BJ (cell line): Measurements from ENCODE around the gene DSG3. TPM values are rescaled to one million over a fixed set of nuclear protein-coding genes. Genes with fewer than 3 reads are reported as not detected.

ENCODE experiments used
- CTCF ChIA-PET: fragments of 350-600 bp; formaldehyde crosslinking; extraction: SDS; loops from one replicate; lab custom pipeline; 2021; ENCODE audit warnings: antibody characterized with exemption, inconsistent platforms; lab: Yijun Ruan, JAX
- POLR2A ChIA-PET: fragments of 300-600 bp; sonication (Branson Sonifier 250); formaldehyde crosslinking; extraction: SDS; loops from one replicate; lab custom pipeline; 2021; ENCODE audit warnings: antibody characterized with exemption; lab: Charles Lee
- DNase-seq: peaks from one replicate; pipeline ENCODE4 v3.0.0-alpha.2; 2011; ENCODE audit warnings: low read depth
- H3K27me3 ChIP-seq: 2 replicates; pipeline ENCODE4 v1.6.0; 2011; ENCODE audit warnings: low read length; ENCODE audit not compliant: control insufficient read depth, insufficient read depth
- H3K36me3 ChIP-seq: 2 replicates; pipeline ENCODE4 v1.5.1; 2011; ENCODE audit warnings: low read length; ENCODE audit not compliant: control insufficient read depth, insufficient read depth
- H3K4me3 ChIP-seq: 2 replicates; pipeline ENCODE4 v1.5.1; 2011; ENCODE audit warnings: low read depth, mild to moderate bottlenecking, control low read depth, low read length
- polyA plus RNA-seq: library from polyadenylated mRNA; depleted of rRNA; stranded (reverse); fragments of >200 nt; gene quantifications from 2 replicates; pipeline ENCODE4 v1.2.3, GENCODE V29; 2011; rRNA removed
- TF ChIP-seq, protein P1 (sequence below): IDR thresholded peaks from 2 replicates; pipeline ENCODE4 v1.5.1; 2011; ENCODE audit warnings: low read depth, mild to moderate bottlenecking, control low read depth, inconsistent platforms, low read length, moderate library complexity; ENCODE audit not compliant: insufficient read depth

Gene DSG3
- polyA plus RNA-seq, 1 experiment, result not detected

DNA sequence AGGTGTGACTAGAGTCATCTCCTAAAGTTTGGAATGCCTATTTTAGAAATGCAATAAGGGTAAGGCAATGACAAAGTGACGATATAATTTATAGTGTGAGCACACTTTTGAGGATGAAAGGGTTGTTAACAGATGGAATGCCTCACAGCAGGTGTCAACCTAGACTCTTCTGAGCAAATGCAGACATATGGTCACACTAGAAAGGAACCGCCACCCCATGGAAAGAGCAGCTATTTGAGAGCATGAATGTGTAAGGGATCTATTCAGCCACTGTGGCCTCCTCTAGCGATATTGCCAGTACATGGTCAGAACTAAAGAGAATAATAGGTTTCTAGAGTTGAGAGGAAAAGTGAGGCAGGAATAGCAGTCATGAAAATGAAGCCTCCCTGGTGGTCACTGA, 68.9 kb downstream of the DSG3 start:
- ChIA-PET POLR2A (no interaction called here), CTCF (no interaction called here)
- Histone ChIP-seq H3K27me3 (no peaks in the 10 kb centered on the region), H3K36me3 (no peaks in the 10 kb centered on the region), H3K4me3 (no peak overlapping the region)
- TF ChIP-seq, protein P1, sequence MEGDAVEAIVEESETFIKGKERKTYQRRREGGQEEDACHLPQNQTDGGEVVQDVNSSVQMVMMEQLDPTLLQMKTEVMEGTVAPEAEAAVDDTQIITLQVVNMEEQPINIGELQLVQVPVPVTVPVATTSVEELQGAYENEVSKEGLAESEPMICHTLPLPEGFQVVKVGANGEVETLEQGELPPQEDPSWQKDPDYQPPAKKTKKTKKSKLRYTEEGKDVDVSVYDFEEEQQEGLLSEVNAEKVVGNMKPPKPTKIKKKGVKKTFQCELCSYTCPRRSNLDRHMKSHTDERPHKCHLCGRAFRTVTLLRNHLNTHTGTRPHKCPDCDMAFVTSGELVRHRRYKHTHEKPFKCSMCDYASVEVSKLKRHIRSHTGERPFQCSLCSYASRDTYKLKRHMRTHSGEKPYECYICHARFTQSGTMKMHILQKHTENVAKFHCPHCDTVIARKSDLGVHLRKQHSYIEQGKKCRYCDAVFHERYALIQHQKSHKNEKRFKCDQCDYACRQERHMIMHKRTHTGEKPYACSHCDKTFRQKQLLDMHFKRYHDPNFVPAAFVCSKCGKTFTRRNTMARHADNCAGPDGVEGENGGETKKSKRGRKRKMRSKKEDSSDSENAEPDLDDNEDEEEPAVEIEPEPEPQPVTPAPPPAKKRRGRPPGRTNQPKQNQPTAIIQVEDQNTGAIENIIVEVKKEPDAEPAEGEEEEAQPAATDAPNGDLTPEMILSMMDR, result no peak
- no peak for DNase-seq

DNA sequence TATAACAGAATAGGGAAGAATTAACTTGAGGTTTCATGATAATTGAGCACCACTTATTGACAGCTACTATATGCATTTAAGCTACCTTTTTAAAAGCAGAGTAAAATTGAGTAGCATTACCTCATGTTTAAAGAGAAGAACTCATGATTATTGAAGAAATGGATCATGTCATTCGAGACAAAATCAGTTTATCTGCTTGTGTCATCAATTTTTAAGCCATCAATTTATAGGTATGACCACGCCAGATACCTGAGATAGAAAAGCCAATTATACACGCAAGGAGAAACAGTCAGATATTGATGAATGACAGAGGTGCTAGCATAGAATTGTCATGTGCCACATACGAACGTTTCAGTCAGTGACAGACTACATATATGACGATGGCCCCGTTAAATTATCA, 78.8 kb downstream of the DSG3 start:
- no peak overlapping the region for H3K4me3 ChIP-seq
- no peak for DNase-seq
- ChIA-PET CTCF (no interaction called here), POLR2A (no interaction called here)
- no peaks in the 10 kb centered on the region for H3K36me3 ChIP-seq
- H3K27me3 ChIP-seq, result no peaks in the 10 kb centered on the region
- TF ChIP-seq, protein P1, result no peak

Other genes with a start within 250 kb of the DSG3 start
- not detected in 2 replicates for gene DSG1, start 129.6 kb upstream of the DSG3 start, polyA plus RNA-seq
- not detected in 2 replicates for gene DSG4, start 71.0 kb upstream of the DSG3 start, polyA plus RNA-seq
- 0.01 TPM in 2 replicates for gene DSG2, start 50.4 kb downstream of the DSG3 start, polyA plus RNA-seq
- not detected in 2 replicates for gene TTR, start 144.1 kb downstream of the DSG3 start, polyA plus RNA-seq
- gene B4GALT6, start 236.8 kb downstream of the DSG3 start, polyA plus RNA-seq, result 0.26 and 1.1 TPM in 2 replicates